Fibroblast of lung (primary cell): ENCODE measurements around the gene RNF2.

Experiments used
- CTCF ChIP-seq, 2 donors: IDR thresholded peaks in 1 of 2; conservative IDR thresholded peaks in 1 of 2; 1 replicate in 1 of 2; 2 replicates in 1 of 2; pipeline ENCODE4 v1.5.1; 2011 to 2012; ENCODE audit warnings: low read length in 2 of 2, control low read depth in 1 of 2, inconsistent platforms in 1 of 2, low read depth in 1 of 2, mild to moderate bottlenecking in 1 of 2
- EZH2 ChIP-seq: IDR thresholded peaks from 2 replicates; pipeline ENCODE4 v1.5.1; 2012; ENCODE audit warnings: low read length, control low read depth, mild to moderate bottlenecking; ENCODE audit errors: missing control alignments

- TF ChIP-seq EZH2 (no peak), CTCF (conservative IDR thresholded peaks at IDR 0.05 in 1 of 2, IDR thresholded peaks at IDR 0.05 in 1 of 2; ENCODE audit: low read depth in 1 of 2, low read length in 2 of 2) (no peak)
Observed at GRCh38 chr1:185010361-185010760, 35.0 kb upstream of the RNF2 start.
